Measurements from ENCODE around the gene OSBPL1A.
"Not testable (repeated sequence)": the region's sequence is repeated elsewhere in the genome, so short reads cannot be mapped to it uniquely, and the experiment has no call there.

OSBPL1A gene

DNA sequence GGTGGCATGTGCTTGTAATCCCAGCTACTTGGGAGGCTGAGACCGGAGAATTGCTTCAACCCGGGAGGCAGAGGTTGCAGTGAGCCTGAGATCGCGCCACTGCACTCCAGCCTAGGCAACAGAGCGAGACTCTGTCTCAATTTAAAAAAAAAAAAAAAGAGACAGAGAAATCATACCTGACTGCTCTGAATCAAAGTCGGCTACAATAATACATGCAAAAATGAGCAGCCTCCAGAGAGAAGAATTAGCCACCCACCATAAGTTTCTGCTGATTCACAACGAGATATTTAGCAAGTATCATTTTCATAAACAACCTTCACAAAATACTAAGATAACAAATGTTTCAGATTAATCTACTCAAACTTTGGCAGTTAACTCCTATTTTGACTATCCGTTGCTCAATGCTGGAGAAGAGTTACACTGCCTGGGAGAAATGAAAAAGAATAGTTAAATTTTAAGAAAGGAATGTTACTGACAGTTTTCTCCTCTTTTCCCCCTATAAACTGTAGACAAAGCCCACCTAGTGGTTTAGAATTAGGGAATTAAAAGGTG lies 1.5 kb downstream of the OSBPL1A start:
- DNase-seq: no peak

DNA sequence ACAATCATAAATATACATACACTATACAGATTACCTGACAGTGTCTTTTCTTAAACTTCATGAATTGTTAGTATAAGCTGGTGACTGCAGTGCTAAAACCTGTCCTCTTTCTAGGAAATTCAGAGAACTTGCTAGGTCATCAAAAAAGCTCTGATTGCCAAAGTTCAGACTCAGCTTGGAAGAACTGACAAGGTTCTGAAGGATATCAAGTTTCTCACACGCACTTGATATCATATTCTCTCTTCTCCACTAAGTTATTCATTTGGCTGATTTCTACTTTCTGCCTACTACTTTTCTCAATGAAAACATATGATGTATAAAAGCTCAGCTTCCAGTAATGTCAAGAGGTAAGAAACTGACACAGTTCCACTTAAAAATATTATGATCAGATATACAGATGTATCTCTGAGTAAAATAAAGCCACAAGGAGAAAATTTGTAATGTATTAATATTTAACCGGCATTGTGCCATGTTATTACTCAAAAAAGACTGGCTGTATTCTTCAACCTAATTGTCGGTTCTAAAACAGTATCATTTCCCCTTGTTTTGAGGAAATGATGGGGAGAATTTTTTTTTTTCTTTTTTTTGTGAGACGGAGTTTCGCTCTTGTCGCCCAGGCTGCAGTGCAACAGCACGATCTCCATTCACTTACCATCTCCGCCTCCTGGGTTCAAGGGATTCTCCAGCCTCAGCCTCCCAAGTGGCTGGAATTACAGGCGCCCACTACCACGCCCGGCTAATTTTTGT lies 2.4 kb downstream of the OSBPL1A start:
- no peak for DNase-seq

DNA sequence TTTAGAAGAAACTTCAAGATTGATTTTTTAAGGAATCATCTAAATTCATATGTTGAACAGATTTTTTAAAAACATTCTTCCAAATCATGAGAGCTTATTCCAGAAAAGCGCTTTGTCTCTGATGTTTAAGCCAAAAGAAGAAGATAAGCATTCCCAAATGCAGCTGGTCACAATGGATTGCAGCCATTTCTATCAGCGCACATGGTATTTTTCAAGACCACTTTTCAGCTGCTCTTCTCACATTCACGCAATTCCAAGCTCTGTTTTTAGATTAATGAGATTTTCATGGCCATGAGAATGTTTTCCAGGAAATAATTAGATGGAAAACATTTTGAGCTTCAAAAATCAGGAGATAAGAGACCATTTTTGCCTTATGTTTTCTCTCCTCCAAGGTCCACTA lies 8.7 kb downstream of the OSBPL1A start:
- no peak for DNase-seq

DNA sequence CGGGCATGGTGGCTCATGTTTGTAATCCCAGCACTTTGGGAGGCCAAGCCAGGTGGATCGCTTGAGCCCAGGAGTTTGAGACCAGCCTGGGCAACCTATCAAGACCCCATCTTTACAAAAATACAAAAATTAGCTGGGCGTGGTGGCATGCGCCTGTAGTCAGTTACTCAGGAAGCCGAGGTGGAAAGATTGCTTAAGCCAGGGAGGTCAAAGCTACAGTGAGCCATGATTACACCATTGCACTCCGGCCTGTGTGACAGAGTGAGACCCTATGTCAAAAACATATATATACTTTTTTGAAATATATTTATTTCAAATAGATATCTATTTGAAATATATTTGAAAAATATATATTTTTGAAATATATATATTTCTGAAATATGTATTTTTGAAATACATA lies 10.9 kb downstream of the OSBPL1A start:
- DNase-seq: no peak

DNA sequence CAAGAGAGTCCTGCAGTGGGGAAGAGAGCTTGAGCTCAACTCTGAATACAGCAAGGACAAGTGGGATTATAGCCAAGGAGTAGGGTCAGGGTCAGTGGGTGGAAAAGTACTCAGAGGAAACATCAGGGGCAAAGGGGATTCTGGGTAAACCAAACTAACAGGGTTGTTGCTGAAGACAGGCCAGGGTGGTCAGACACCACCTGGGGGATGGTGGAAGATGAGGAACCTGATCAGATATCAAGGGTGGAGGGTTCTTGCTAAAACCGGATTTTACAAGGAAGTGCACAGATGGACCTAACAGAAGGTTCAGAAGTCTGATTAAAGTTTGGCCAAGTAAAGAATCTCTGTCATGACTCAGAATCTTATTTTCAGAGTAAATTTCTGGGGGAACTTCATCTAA lies 16.5 kb downstream of the OSBPL1A start:
- no peak for DNase-seq

DNA sequence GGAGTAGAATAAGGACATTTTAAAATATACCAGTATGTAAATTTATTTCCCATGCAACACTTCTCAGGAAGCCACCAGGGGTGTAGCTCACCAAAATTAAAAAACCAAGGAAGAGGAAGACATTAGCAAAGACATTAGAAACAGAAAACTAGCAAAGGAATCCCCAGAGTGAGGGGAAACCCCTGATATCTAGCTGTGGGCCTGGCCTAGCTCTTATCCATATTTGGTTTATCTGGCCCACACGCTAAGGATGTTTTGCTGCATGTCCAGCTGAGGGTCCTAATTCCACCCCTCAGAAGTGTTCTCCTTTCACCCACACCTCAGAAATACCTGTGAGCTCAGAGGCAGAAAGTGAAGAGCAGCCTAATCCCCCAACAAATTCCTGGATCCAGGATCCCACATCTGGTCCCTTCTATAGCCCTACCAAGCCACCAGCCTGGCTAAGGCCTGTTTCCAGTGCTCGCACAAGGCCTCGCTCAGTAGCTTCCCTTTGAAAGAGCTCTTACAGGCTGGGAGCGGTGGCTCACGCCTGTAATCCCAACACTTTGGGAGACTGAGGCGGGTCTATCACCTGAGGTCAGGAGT lies 17.4 kb downstream of the OSBPL1A start:
- no peak for DNase-seq

DNA sequence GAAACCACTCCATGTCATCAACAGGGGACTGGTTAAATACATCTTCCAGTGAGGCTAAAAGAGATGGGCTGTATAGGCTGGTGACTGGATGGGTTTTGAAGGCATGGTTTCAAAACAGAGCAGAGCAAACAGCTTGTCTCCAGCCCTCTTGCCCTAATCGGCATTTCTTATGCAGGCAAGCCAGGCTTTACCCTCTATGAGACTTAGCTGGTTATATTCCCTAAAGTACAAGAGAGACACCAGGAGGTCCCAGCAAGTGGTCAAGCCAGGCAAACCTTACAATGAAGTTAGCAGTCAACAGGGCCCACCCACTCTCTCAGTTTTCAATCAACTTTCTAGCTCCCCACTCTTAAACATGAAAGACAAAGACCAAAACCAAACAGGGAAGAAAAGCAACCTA lies 19.0 kb downstream of the OSBPL1A start:
- DNase-seq: no peak

DNA sequence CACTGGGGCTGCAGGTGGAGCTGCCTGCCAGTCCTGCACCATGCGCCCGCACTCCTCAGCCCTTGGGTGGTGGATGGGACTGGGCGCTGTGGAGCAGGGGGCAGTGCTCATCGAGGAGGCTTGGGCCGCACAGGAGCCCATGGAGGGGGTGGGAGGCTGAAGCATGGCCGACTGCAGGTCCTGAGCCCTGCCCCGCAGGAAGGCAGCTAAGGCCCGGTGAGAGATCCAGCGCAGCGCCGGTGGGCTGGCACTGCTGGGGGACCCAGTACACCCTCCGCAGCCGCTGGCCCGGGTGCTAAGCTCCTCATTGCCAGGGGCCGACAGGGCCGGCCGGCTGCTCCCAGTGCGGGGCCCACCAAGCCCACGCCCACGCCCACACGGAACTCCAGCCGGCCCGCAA lies 21.1 kb downstream of the OSBPL1A start:
- DNase-seq: not testable (repeated sequence)

DNA sequence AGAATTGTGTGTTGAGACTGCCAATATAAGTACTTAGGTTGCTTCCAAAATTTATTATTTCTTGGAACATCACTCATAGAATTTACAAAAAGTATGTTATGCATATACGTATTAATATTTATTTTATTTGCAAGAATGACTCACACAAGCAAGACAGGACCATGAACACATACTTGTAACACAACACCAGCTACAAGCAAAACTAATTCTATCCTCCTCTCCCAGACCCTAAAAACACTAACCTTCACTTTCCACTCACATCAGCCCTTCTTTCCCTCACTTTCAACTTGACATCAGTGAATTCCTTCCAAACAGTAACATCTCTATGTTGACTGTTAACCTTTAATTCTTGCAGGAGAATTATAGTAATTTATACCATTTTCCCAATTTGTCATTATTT lies 24.3 kb downstream of the OSBPL1A start:
- no peak for DNase-seq

DNA sequence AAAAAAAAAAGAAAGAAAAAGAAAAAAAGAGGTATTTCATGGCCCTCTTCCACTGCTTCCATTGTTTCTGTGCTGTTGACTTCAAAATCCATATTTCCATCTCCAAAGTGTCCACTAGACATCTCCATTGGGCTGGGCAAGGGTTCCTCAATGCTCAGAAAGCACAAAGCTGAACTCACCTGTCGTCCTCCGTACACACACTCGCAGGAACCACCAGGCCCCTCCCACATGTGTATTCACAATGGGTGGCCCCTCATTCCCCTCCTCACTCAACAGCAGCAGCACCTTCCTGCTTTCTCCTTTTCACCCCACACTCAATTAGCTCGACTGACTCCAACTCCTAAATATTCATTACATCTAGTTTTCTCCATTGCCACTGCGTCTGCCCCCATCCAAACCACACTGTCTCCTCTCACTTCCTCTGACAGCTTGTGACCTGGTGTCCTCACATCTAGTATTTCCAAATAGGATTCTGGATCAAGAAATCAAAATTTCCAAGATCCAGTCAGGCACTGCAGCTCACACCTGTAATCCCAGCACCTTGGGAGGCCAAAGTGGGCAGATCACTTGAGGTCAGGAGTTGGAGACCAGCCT lies 25.2 kb downstream of the OSBPL1A start:
- DNase-seq: no peak

DNA sequence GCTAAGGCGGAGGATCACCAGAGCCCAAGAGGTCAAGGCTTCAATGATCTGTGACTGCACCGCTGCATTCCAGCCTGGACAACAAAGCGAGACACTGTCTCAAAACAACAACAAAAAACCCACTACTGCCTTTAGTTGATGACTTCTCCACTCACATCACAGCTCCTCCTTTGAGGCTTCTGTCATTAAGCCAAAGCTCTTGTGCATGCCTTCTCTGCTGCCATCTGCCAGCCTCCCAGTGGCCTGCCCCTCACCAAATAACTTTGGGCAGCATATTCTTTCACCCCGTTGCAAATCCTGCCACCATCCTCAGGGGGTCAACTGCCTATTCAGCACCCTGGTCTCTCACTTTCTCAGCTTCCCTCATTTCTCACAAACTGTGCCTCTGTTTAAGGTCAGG lies 27.5 kb downstream of the OSBPL1A start:
- DNase-seq: no peak

DNA sequence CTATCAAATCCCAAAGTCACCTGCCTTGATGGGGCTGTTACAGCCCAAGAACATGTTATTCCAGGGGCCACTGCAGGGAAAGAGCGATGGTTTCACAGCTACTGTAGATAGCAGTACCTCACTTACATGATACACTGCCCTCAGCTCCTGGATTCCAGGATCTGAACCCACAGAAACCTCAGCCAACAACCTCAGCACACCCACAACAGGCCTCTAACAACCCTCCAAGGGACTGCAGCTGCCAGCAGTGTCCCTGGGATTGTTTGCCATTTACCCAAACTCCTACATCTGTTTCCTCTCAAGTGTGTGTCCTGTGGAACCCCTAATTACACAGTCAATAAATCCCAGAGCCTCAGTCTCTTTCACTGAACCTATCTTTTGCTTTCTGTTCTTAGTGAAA lies 28.2 kb downstream of the OSBPL1A start:
- DNase-seq: no peak

DNA sequence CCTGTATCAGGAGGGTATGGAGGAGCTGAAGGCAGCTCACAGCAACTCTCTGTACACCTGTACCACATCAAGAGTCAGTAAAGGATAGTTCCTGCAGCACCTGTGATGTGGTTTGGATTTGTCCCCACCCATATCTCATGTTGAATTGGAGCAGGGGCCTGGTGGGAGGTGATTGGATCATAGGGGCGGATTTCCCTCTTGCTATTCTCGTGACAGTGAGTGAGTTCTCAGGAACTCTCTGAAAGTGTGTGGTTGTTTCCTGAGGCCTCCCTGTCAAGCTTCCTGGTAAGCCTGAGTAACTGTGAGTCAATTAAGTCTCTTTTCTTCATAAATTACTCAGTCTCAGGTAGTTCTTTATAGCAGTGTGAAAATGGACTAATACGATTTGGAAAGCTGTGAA lies 28.9 kb downstream of the OSBPL1A start:
- no peak for DNase-seq

DNA sequence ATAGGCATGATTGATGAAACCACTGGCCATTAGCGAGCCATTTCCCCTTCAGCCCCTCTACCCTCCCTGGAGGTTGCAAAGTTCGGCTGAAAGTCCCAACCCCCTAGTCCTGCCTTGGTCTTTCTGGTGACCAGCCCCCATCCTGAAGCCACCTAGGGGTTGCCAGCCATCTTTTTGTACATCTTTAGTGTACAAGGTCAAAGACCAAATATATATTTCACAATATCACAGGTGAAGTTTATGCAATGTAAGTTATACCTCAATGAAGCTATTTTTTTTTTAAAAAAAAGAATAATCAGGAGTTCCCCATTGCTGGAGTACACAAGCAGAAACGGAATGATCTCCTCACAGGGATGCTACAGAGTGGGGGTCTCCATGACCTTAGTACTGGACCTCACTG lies 31.3 kb downstream of the OSBPL1A start:
- DNase-seq: no peak

DNA sequence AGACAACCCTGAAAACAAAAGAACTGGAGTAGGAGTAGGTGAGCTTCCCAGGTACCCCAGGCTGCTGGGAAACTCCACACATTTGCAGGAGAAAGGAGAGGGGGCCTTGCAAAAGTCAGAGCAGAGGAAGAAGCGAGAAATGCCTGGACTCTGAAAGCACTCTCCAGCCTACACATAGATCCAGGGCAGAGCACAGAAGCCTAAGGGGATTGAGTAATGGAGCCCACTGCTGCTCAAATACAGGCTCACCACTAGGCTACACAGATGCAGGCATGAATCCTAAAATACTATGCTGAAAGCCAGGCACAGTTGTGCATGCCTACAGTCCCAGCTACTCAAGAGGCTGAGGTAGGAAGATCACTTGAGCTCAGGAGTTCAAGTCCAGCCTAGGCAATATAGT lies 33.4 kb downstream of the OSBPL1A start:
- no peak for DNase-seq

DNA sequence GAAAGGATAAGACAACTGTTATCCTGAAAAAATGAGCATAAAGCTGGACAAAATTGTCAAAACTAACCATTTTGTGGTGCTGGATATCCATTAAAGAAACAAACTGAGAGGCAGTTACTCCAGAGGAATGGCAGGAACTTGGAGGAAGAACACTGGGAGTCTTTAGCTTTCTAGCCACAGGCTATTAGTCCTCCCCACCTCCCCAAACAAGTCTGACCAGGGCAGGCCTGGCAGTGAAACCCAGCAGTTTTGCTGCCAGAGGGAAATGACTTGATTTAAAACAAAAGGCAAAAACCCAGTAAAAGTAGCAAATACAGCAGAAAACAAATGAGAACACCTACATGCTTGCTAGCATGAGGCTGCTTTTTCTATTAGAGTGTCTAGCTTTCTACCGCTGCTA lies 34.9 kb downstream of the OSBPL1A start:
- DNase-seq: no peak

DNA sequence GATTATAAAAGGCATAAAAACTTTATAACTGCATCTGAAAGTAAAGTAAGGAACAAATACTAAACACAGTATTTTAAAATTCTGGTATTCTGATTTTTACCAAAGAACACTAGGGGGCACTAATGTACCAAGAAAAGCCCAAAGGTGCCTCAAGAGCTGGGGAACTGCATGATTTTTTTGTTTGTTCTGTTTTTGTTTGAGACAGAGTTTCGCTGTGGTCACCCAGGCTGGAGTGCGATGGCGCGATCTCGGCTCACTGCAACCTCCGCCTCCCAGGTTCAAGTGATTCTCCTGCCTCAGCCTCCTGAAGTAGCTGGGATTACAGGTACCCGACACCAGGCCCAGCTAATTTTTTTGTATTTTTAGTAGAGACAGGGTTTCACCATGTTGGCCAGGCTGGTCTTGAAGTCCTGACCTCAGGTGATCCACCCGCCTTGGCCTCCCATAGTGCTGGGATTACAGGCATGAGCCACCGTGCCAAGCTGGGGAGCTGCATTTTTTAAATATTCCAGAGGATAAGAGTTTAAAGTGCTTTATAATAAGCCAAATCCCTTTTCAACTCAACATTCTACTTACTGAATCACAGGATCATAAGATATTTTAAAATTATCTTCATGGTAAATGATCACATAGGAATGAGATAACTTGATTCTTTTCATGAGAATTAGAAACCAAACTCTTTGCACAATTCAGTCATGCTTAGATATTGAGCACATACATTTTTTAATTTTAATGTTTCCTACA lies 37.7 kb downstream of the OSBPL1A start:
- DNase-seq: peak; percentile 44

DNA sequence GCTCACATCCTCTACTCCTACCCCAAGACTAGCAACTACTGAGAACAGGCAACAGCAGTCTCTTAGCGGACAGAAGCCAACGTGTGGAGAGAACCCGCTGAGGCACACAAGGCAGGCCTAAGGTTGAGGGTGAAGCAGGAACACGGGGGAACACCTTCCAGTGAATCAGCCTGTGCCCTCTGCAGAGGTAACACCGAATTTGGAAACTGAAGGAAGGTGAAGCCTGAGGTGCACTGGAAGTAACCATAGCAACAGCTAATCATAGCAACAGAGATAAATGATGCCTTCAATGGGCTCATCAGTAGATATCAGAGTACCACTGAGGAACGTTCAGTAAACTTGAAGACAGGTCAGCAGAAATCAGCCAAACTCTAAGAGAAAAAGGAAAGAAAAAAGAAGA lies 43.3 kb downstream of the OSBPL1A start:
- DNase-seq: no peak

DNA sequence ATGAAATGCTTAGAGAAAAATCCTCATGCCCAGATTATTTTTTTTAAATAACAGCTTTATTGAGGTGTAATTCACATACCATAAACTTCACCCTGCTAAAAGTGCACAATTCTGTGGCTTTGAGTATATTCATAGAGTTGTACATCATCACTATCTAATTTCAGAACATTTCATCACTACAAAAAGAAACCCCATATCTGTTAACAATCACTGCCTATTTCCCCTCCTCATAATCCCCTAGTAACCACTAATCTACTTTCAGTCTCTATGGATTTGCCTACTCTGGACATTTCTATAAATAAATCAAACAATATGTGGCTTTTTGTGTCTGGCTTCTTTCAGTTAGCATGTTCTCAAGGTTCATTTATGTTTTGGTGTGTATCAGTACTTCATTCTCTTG lies 51.4 kb downstream of the OSBPL1A start:
- DNase-seq: no peak

DNA sequence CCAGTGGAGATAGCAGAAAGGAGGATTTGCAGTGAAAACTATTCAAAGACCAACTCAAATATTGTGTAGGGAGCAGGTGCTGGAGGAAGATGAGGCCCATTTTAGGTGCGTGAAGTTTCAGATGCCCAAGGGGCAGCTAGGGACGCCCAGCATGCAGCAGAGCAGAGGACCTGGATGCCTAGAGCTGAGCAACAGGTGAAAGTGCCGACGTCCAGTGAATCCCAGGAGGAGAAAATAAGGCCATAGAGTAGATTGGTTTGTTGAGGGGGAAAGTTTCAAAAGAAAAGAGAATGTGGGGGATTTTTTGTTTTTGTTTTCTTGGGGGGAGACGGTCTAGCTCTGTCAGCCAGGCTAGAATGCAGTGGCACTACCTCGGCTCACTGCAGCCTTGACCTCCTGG lies 53.1 kb downstream of the OSBPL1A start:
- DNase-seq: no peak

DNA sequence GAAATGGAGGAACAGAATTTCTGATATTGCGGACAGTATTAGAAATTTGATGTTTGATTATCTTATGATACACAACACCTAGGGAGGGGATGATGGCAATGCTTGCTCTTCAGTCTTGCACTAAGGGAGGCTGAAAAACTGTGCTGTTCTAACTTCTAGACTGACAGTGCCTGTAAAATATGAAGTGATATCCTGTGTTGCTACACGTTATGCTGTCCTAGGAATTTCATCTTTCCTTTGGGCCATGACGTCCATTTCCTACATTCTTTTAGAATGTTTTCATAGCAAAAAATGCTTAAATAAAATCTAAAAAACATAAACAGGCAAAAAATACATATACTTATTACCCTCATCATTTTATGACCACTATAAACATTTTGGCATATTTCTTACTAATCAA lies 55.3 kb downstream of the OSBPL1A start:
- no peak for DNase-seq

DNA sequence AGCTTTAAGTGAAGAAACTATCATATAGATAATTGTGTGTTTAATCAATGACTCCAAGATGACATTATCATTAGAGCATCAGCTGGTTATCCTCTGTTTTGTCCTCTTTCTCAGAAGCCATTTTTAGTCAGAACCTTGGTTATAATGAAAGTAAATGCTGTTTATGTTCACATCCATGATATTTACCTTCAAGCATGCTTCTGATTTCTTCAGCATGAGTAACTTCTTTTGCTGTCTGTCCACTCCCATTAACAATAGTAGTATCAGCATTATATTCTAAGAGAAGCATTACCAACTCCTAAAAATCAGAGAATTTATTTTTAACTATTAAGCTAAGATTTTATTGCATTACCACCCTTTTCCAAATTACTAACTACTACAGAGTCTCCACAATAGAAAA lies 56.3 kb downstream of the OSBPL1A start:
- DNase-seq: no peak

DNA sequence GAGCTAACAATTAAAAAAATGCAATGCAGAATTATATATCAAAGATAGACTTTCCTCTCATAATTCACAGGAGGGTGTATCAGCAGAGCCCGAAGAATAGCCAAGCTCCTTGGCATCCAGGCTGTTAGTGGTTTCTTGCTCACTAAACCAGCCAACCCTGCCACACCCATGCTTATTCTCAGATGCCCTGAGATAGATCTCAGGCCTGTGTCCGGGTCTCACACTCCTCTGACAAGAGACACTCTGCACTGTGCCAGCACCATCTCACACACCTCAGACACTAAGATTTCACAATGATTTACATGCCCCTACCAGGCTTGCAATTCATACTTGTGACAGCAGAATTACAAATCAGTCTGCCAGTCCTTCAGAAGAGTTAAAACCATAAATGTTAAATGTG lies 64.5 kb downstream of the OSBPL1A start:
- DNase-seq: no peak

DNA sequence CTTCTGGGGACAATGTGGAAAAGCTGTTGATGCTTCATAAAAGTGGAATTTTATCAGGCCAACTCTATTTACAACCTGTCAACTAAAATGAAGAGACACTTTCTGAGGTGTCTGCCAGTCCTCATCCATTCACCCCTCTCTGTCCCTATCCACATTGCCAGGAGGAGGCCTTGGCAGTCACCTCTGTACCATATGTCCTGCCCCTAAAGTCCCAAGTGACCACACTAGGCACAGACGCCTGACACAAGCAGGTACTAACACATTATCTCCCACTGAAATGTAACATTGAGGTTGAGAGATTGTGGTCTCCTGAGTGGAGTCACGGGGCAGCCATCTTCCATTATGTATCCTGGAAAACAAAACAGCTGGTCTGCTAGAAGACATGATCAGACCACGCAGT lies 71.4 kb downstream of the OSBPL1A start:
- no peak for DNase-seq
